WTC11 (cell line): ENCODE results near the gene GIT1.

Source experiments
- RELA ChIP-seq: sonication (generic); formaldehyde crosslinking; IDR thresholded peaks from 2 replicates; pipeline ENCODE4 v1.8.1; 2022; ENCODE audit warnings: missing genetic modification reagents, mild to moderate bottlenecking, borderline replicate concordance
- ZNF396 ChIP-seq: fragments of 250-450 bp; sonication (Bioruptor Pico); IDR thresholded peaks from 2 replicates; pipeline ENCODE4 v1.8.0; 2021; ENCODE audit warnings: mild to moderate bottlenecking, moderate library complexity, borderline replicate concordance
- TF ChIP-seq, protein P1 (sequence below): sonication (generic); formaldehyde crosslinking; IDR thresholded peaks from 2 replicates; pipeline ENCODE4 v1.8.0; 2023; ENCODE audit warnings: mild to moderate bottlenecking, missing genetic modification reagents
- TF ChIP-seq, protein P2 (sequence below): fragments of 200-600 bp; IDR thresholded peaks from 2 replicates; pipeline ENCODE4 v1.8.0; 2022; ENCODE audit warnings: antibody characterized with exemption
- TF ChIP-seq, protein P3 (sequence below): sonication (generic); formaldehyde crosslinking; IDR thresholded peaks from 2 replicates; pipeline ENCODE4 v1.8.1; 2022; ENCODE audit warnings: low read depth, mild to moderate bottlenecking, moderate library complexity, missing genetic modification reagents, borderline replicate concordance
- TF ChIP-seq, protein P4 (sequence below): fragments of 250-450 bp; sonication (Bioruptor Pico); IDR thresholded peaks from 2 replicates; pipeline ENCODE4 v1.9.0; 2021; ENCODE audit warnings: mild to moderate bottlenecking

DNA sequence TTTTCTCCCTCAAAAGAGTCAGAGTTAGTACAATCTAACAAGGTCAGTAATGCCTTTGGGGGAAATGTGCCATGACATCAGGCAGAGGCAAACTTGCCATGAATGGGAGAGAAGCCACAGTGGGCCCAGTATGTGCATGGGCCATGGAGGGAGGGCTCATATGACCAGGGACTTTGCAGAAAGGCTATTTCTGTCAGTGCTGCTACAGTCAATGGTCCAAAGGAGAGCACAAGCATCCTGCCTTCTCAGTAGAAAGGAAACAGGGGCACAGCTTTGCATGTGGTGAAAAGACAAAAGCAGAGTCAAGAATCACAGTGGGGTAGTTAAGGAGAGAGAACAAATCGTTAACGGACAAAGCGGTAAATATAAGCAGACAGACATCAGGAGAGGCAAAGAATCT is 44.4 kb upstream of the GIT1 start:
- TF ChIP-seq, protein P1, sequence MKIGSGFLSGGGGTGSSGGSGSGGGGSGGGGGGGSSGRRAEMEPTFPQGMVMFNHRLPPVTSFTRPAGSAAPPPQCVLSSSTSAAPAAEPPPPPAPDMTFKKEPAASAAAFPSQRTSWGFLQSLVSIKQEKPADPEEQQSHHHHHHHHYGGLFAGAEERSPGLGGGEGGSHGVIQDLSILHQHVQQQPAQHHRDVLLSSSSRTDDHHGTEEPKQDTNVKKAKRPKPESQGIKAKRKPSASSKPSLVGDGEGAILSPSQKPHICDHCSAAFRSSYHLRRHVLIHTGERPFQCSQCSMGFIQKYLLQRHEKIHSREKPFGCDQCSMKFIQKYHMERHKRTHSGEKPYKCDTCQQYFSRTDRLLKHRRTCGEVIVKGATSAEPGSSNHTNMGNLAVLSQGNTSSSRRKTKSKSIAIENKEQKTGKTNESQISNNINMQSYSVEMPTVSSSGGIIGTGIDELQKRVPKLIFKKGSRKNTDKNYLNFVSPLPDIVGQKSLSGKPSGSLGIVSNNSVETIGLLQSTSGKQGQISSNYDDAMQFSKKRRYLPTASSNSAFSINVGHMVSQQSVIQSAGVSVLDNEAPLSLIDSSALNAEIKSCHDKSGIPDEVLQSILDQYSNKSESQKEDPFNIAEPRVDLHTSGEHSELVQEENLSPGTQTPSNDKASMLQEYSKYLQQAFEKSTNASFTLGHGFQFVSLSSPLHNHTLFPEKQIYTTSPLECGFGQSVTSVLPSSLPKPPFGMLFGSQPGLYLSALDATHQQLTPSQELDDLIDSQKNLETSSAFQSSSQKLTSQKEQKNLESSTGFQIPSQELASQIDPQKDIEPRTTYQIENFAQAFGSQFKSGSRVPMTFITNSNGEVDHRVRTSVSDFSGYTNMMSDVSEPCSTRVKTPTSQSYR (CRISPR knock-in tag): no peak
- TF ChIP-seq ZNF396: no peak
- TF ChIP-seq, protein P2, sequence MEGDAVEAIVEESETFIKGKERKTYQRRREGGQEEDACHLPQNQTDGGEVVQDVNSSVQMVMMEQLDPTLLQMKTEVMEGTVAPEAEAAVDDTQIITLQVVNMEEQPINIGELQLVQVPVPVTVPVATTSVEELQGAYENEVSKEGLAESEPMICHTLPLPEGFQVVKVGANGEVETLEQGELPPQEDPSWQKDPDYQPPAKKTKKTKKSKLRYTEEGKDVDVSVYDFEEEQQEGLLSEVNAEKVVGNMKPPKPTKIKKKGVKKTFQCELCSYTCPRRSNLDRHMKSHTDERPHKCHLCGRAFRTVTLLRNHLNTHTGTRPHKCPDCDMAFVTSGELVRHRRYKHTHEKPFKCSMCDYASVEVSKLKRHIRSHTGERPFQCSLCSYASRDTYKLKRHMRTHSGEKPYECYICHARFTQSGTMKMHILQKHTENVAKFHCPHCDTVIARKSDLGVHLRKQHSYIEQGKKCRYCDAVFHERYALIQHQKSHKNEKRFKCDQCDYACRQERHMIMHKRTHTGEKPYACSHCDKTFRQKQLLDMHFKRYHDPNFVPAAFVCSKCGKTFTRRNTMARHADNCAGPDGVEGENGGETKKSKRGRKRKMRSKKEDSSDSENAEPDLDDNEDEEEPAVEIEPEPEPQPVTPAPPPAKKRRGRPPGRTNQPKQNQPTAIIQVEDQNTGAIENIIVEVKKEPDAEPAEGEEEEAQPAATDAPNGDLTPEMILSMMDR: no peak
- TF ChIP-seq, protein P3, sequence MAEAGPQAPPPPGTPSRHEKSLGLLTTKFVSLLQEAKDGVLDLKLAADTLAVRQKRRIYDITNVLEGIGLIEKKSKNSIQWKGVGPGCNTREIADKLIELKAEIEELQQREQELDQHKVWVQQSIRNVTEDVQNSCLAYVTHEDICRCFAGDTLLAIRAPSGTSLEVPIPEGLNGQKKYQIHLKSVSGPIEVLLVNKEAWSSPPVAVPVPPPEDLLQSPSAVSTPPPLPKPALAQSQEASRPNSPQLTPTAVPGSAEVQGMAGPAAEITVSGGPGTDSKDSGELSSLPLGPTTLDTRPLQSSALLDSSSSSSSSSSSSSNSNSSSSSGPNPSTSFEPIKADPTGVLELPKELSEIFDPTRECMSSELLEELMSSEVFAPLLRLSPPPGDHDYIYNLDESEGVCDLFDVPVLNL (CRISPR knock-in tag): no peak
- TF ChIP-seq RELA: no peak
- TF ChIP-seq, protein P4, sequence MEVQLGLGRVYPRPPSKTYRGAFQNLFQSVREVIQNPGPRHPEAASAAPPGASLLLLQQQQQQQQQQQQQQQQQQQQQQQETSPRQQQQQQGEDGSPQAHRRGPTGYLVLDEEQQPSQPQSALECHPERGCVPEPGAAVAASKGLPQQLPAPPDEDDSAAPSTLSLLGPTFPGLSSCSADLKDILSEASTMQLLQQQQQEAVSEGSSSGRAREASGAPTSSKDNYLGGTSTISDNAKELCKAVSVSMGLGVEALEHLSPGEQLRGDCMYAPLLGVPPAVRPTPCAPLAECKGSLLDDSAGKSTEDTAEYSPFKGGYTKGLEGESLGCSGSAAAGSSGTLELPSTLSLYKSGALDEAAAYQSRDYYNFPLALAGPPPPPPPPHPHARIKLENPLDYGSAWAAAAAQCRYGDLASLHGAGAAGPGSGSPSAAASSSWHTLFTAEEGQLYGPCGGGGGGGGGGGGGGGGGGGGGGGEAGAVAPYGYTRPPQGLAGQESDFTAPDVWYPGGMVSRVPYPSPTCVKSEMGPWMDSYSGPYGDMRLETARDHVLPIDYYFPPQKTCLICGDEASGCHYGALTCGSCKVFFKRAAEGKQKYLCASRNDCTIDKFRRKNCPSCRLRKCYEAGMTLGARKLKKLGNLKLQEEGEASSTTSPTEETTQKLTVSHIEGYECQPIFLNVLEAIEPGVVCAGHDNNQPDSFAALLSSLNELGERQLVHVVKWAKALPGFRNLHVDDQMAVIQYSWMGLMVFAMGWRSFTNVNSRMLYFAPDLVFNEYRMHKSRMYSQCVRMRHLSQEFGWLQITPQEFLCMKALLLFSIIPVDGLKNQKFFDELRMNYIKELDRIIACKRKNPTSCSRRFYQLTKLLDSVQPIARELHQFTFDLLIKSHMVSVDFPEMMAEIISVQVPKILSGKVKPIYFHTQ (CRISPR knock-in tag): no peak
